SK-N-SH treated with all-trans-retinoic acid at 6 μM for 48 hours (cell line): Measurements from ENCODE around the gene RXRA.

Experiments used
- ATAC-seq: fragments of 200-7000 bp; cut with Tn5 transposase; 3 replicates; pipeline ENCODE4 v1.9.1; 2020; ENCODE audit warnings: mild to moderate bottlenecking, moderate library complexity
- ARNTL ChIP-seq: fragments of 450-650 bp; formaldehyde crosslinking; IDR thresholded peaks from 2 replicates; pipeline ENCODE4 v1.5.0; 2020; ENCODE audit warnings: low read depth, mild to moderate bottlenecking, moderate library complexity, borderline replicate concordance
- BACH2 ChIP-seq: fragments of 250-450 bp; sonication (Bioruptor Pico); IDR thresholded peaks from 2 replicates; pipeline ENCODE4 v1.9.0; 2021; ENCODE audit warnings: mild to moderate bottlenecking, borderline replicate concordance
- CREB5 ChIP-seq: fragments of 250-450 bp; sonication (Bioruptor Pico); IDR thresholded peaks from 2 replicates; pipeline ENCODE4 v1.5.1; 2020; ENCODE audit warnings: low read depth, mild to moderate bottlenecking, moderate library complexity
- CSDC2 ChIP-seq: fragments of 250-450 bp; sonication (Bioruptor Pico); IDR thresholded peaks from 2 replicates; pipeline ENCODE4 v1.5.0; 2020; ENCODE audit warnings: mild to moderate bottlenecking, moderate library complexity
- CSRNP3 ChIP-seq: fragments of 250-450 bp; sonication (Bioruptor Pico); IDR thresholded peaks from 2 replicates; pipeline ENCODE4 v1.5.1; 2021; ENCODE audit warnings: mild to moderate bottlenecking, moderate library complexity
- ESRRG ChIP-seq: fragments of 250-450 bp; sonication (Bioruptor Pico); IDR thresholded peaks from 2 replicates; pipeline ENCODE4 v1.6.1; 2021; ENCODE audit warnings: mild to moderate bottlenecking
- GLIS3 ChIP-seq: fragments of 250-450 bp; sonication (Bioruptor Pico); IDR thresholded peaks from 2 replicates; pipeline ENCODE4 v1.5.0; 2020; ENCODE audit warnings: mild to moderate bottlenecking, moderate library complexity
- OSR1 ChIP-seq: fragments of 250-450 bp; sonication (Bioruptor Pico); IDR thresholded peaks from 2 replicates; pipeline ENCODE4 v1.8.0; 2022; ENCODE audit warnings: moderate library complexity, mild to moderate bottlenecking, inconsistent platforms
- PPARA ChIP-seq: fragments of 250-450 bp; sonication (Bioruptor Pico); IDR thresholded peaks from 2 replicates; pipeline ENCODE4 v1.5.0; 2020; ENCODE audit warnings: mild to moderate bottlenecking, borderline replicate concordance
- RARB ChIP-seq: fragments of 250-450 bp; sonication (Bioruptor Pico); IDR thresholded peaks from 2 replicates; pipeline ENCODE4 v1.8.0; 2021; ENCODE audit warnings: mild to moderate bottlenecking, moderate library complexity
- SNAI2 ChIP-seq: fragments of 250-450 bp; sonication (Bioruptor Pico); IDR thresholded peaks from 2 replicates; pipeline ENCODE4 v1.5.0; 2020; ENCODE audit warnings: mild to moderate bottlenecking, moderate library complexity
- TCF4 ChIP-seq: fragments of 250-450 bp; sonication (Bioruptor Pico); IDR thresholded peaks from 2 replicates; pipeline ENCODE4 v1.8.0; 2021; ENCODE audit warnings: mild to moderate bottlenecking, moderate library complexity, borderline replicate concordance
- TOX ChIP-seq: fragments of 250-450 bp; sonication (Bioruptor Pico); IDR thresholded peaks from 2 replicates; pipeline ENCODE4 v1.8.0; 2021; ENCODE audit warnings: mild to moderate bottlenecking, moderate library complexity, borderline replicate concordance
- ZC3H10 ChIP-seq: fragments of 250-450 bp; sonication (Bioruptor Pico); IDR thresholded peaks from 2 replicates; pipeline ENCODE4 v1.5.1; 2021; ENCODE audit warnings: mild to moderate bottlenecking, moderate library complexity
- ZFP3 ChIP-seq: fragments of 250-450 bp; sonication (Bioruptor Pico); IDR thresholded peaks from 2 replicates; pipeline ENCODE4 v1.5.0; 2020; ENCODE audit warnings: mild to moderate bottlenecking, moderate library complexity
- ZFP30 ChIP-seq: fragments of 450-650 bp; formaldehyde crosslinking; IDR thresholded peaks from 2 replicates; pipeline ENCODE4 v1.5.0; 2022; ENCODE audit warnings: mild to moderate bottlenecking, moderate library complexity
- ZNF565 ChIP-seq: fragments of 450-650 bp; formaldehyde crosslinking; conservative IDR thresholded peaks from 2 replicates; pipeline ENCODE4 v1.5.0; 2020; ENCODE audit warnings: low read depth, mild to moderate bottlenecking, moderate library complexity
- ZNF70 ChIP-seq: fragments of 450-650 bp; formaldehyde crosslinking; IDR thresholded peaks from 2 replicates; pipeline ENCODE4 v1.5.0; 2020; ENCODE audit warnings: mild to moderate bottlenecking, moderate library complexity
- TF ChIP-seq, protein P1 (sequence below): fragments of 250-450 bp; sonication (Bioruptor Pico); IDR thresholded peaks from 2 replicates; pipeline ENCODE4 v1.8.0; 2021; ENCODE audit warnings: low read depth, mild to moderate bottlenecking, moderate library complexity, borderline replicate concordance
- TF ChIP-seq, protein P2 (sequence below): fragments of 250-450 bp; sonication (Bioruptor Pico); IDR thresholded peaks from 2 replicates; pipeline ENCODE4 v1.5.0; 2020; ENCODE audit warnings: mild to moderate bottlenecking, moderate library complexity

Gene RXRA

GRCh38 chr9:134483361-134484184, 157.3 kb downstream of the RXRA start (continued):
- TF ChIP-seq ZNF565 (CRISPR knock-in tag) (no peak), CREB5 (CRISPR knock-in tag) (no peak), ZNF70 (CRISPR knock-in tag) (no peak), TOX (CRISPR knock-in tag) (no peak), ZC3H10 (CRISPR knock-in tag) (no peak), ZFP3 (CRISPR knock-in tag) (no peak), TCF4 (no peak)

DNA sequence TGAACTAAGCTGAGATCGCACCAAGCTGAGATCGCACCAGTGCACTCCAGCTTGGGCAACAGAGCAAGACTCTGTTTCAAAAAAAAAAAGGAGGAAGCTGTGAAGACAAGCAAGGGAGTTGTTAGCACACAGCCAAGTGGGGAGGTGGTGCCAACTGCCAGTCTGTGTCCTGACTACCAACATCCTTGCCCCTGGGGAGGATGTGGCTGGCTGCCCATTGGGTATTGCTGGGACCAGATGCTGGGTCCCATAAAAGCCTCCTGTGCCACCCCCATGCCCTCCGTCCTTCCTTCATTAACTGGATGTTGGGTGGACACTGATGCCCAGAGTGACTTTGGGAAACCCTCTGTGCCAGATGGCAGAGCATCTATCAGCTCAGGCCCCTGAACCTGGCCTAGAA, 158.2 kb downstream of the RXRA start:
- TF ChIP-seq, protein P1, sequence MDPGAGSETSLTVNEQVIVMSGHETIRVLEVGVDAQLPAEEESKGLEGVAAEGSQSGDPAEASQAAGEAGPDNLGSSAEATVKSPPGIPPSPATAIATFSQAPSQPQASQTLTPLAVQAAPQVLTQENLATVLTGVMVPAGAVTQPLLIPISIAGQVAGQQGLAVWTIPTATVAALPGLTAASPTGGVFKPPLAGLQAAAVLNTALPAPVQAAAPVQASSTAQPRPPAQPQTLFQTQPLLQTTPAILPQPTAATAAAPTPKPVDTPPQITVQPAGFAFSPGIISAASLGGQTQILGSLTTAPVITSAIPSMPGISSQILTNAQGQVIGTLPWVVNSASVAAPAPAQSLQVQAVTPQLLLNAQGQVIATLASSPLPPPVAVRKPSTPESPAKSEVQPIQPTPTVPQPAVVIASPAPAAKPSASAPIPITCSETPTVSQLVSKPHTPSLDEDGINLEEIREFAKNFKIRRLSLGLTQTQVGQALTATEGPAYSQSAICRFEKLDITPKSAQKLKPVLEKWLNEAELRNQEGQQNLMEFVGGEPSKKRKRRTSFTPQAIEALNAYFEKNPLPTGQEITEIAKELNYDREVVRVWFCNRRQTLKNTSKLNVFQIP (CRISPR knock-in tag) = no peak
- TF ChIP-seq BACH2 (CRISPR knock-in tag) = no peak
- no peak for TF ChIP-seq TCF4
- no peak for TF ChIP-seq ZC3H10 (CRISPR knock-in tag)
- TF ChIP-seq ESRRG (CRISPR knock-in tag) = no peak
- TF ChIP-seq, protein P2, sequence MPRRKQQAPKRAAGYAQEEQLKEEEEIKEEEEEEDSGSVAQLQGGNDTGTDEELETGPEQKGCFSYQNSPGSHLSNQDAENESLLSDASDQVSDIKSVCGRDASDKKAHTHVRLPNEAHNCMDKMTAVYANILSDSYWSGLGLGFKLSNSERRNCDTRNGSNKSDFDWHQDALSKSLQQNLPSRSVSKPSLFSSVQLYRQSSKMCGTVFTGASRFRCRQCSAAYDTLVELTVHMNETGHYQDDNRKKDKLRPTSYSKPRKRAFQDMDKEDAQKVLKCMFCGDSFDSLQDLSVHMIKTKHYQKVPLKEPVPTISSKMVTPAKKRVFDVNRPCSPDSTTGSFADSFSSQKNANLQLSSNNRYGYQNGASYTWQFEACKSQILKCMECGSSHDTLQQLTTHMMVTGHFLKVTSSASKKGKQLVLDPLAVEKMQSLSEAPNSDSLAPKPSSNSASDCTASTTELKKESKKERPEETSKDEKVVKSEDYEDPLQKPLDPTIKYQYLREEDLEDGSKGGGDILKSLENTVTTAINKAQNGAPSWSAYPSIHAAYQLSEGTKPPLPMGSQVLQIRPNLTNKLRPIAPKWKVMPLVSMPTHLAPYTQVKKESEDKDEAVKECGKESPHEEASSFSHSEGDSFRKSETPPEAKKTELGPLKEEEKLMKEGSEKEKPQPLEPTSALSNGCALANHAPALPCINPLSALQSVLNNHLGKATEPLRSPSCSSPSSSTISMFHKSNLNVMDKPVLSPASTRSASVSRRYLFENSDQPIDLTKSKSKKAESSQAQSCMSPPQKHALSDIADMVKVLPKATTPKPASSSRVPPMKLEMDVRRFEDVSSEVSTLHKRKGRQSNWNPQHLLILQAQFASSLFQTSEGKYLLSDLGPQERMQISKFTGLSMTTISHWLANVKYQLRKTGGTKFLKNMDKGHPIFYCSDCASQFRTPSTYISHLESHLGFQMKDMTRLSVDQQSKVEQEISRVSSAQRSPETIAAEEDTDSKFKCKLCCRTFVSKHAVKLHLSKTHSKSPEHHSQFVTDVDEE = no peak
- no peak for TF ChIP-seq ARNTL (CRISPR knock-in tag)
- TF ChIP-seq CREB5 (CRISPR knock-in tag) = no peak
- TF ChIP-seq GLIS3 = no peak
- TF ChIP-seq CSDC2 (CRISPR knock-in tag) = no peak
- TF ChIP-seq PPARA (CRISPR knock-in tag) = no peak
- TF ChIP-seq OSR1 (CRISPR knock-in tag) = no peak
- TF ChIP-seq TOX (CRISPR knock-in tag) = no peak
- TF ChIP-seq RARB = no peak
- no peak for TF ChIP-seq ZFP3 (CRISPR knock-in tag)
- no peak for ATAC-seq

DNA sequence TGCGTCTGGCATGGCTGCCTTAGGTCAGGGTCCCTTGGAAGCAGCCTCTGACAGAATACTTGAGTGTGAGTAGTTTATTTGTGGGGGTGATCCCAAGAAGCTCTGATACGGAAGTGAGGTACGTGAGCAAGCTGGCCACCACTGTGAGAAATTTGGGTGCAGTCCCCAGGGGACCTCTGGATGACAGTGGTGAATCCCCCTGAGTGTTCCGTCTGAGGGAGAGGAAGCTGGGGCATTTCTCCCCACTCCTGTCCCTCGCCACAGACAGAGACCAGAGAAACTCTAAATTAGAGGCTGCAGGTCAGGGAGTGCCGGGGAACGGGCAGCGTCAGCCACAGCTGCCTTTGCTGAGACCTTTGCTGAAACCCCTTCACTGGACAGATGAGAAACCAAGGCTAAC, 159.4 kb downstream of the RXRA start:
- ATAC-seq = no peak
- no peak for TF ChIP-seq ZFP3 (CRISPR knock-in tag)
- TF ChIP-seq GLIS3 = no peak
- no peak for TF ChIP-seq CREB5 (CRISPR knock-in tag)
- TF ChIP-seq TCF4 = no peak
- no peak for TF ChIP-seq OSR1 (CRISPR knock-in tag)
- TF ChIP-seq ESRRG (CRISPR knock-in tag) = no peak
- TF ChIP-seq CSDC2 (CRISPR knock-in tag) = no peak
- TF ChIP-seq CSRNP3 (CRISPR knock-in tag) = no peak
- TF ChIP-seq, protein P2 = no peak
- TF ChIP-seq ZFP30 = no peak
- no peak for TF ChIP-seq SNAI2 (CRISPR knock-in tag)
- no peak for TF ChIP-seq ZNF565 (CRISPR knock-in tag)
- no peak for TF ChIP-seq PPARA (CRISPR knock-in tag)
